Adrenal gland (tissue), 5 donors: ENCODE data around the gene LRP8.

Experiments used
- POLR2A ChIP-seq, 2 donors: fragments of 450-650 bp; IDR thresholded peaks; one replicate each; pipeline ENCODE4 v1.6.1; 2017; ENCODE audit warnings: antibody characterized with exemption in 2 of 2, mild to moderate bottlenecking in 2 of 2, moderate library complexity in 1 of 2
- TF ChIP-seq, protein P1 (sequence below), 6 experiments: fragments of 450-650 bp in 4 of 6; fragments of 200-600 bp in 2 of 6; sonication (generic) in 1 of 6; IDR thresholded peaks; 1 replicate in 5 of 6; 2 replicates in 1 of 6; pipeline versions ENCODE4 v1.5.1 to v1.8.0; 2016 to 2021; ENCODE audit warnings: antibody characterized with exemption in 6 of 6, mild to moderate bottlenecking in 2 of 6, moderate library complexity in 1 of 6
- donor health status: DM: no; HTN: no; CAD: no.

DNA sequence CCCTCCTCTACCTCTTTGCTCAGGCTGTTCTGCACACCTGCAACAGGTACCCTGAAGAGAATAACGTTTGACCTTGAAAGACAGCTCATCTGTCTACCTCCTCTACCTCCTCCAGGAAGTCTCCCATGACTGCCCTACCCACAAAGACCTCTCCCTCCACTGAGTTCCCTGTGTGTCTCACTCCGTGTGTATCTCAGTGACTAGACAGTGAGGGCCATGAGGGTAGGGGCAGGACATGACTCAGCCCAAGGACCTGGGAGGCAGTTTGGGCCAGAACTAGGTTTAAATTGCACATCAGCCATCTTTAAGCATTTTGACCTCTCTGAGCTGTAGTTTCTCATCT lies 32.0 kb upstream of the LRP8 start:
- TF ChIP-seq, protein P1, sequence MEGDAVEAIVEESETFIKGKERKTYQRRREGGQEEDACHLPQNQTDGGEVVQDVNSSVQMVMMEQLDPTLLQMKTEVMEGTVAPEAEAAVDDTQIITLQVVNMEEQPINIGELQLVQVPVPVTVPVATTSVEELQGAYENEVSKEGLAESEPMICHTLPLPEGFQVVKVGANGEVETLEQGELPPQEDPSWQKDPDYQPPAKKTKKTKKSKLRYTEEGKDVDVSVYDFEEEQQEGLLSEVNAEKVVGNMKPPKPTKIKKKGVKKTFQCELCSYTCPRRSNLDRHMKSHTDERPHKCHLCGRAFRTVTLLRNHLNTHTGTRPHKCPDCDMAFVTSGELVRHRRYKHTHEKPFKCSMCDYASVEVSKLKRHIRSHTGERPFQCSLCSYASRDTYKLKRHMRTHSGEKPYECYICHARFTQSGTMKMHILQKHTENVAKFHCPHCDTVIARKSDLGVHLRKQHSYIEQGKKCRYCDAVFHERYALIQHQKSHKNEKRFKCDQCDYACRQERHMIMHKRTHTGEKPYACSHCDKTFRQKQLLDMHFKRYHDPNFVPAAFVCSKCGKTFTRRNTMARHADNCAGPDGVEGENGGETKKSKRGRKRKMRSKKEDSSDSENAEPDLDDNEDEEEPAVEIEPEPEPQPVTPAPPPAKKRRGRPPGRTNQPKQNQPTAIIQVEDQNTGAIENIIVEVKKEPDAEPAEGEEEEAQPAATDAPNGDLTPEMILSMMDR (IDR thresholded peaks at IDR 0.05), result no peak
- TF ChIP-seq POLR2A (IDR thresholded peaks at IDR 0.05), result no peak
